Left kidney (tissue), 2 donors: ENCODE measurements around the gene ASAP2. TPM values are rescaled to one million over a fixed set of nuclear protein-coding genes. Genes with fewer than 3 reads are reported as not detected.

ENCODE experiments used
- DNase-seq: peaks from one replicate; pipeline ENCODE4 v3.0.0-alpha.2; 2013
- polyA plus RNA-seq: library from polyadenylated mRNA; unstranded; fragments of 120-200 nt; gene quantifications from one replicate; pipeline ENCODE4 v1.2.1, GENCODE V29; 2013; ENCODE audit not compliant: insufficient read length

Gene ASAP2
- polyA plus RNA-seq, 1 donor: 66.1 TPM

GRCh38 chr2:9345997-9346396 lies 139.4 kb downstream of the ASAP2 start:
- no peak for DNase-seq

GRCh38 chr2:9346885-9347284 lies 140.3 kb downstream of the ASAP2 start:
- DNase-seq: no peak

GRCh38 chr2:9347411-9347881 lies 140.8 kb downstream of the ASAP2 start:
- no peak for DNase-seq

GRCh38 chr2:9354318-9354717 lies 147.7 kb downstream of the ASAP2 start:
- DNase-seq: no peak

GRCh38 chr2:9355270-9355669 lies 148.7 kb downstream of the ASAP2 start:
- no peak for DNase-seq

- DNase-seq: no peak
Observed at GRCh38 chr2:9355716-9356115, 149.1 kb downstream of the ASAP2 start.

- no peak for DNase-seq
Observed at GRCh38 chr2:9356261-9356660, 149.6 kb downstream of the ASAP2 start.

GRCh38 chr2:9358846-9359245 lies 152.2 kb downstream of the ASAP2 start:
- no peak for DNase-seq

- DNase-seq: no peak
Observed at GRCh38 chr2:9359463-9359862, 152.9 kb downstream of the ASAP2 start.

GRCh38 chr2:9360110-9360509 lies 153.5 kb downstream of the ASAP2 start:
- DNase-seq: no peak

- no peak for DNase-seq
Observed at GRCh38 chr2:9360701-9361100, 154.1 kb downstream of the ASAP2 start.

GRCh38 chr2:9364373-9364772 lies 157.8 kb downstream of the ASAP2 start:
- DNase-seq: no peak

- no peak for DNase-seq
Observed at GRCh38 chr2:9364791-9365497, 158.3 kb downstream of the ASAP2 start.

- DNase-seq: no peak
Observed at GRCh38 chr2:9365498-9366019, 158.9 kb downstream of the ASAP2 start.

- no peak for DNase-seq
Observed at GRCh38 chr2:9366026-9366425, 159.4 kb downstream of the ASAP2 start.

GRCh38 chr2:9370746-9371145 lies 164.1 kb downstream of the ASAP2 start:
- DNase-seq: no peak

- peak; percentile 28 for DNase-seq
Observed at GRCh38 chr2:9373047-9373446, 166.4 kb downstream of the ASAP2 start.

- DNase-seq: no peak
Observed at GRCh38 chr2:9373476-9373875, 166.9 kb downstream of the ASAP2 start.

- DNase-seq: no peak
Observed at GRCh38 chr2:9374071-9374730, 167.6 kb downstream of the ASAP2 start.

GRCh38 chr2:9375857-9376428 lies 169.3 kb downstream of the ASAP2 start:
- DNase-seq: no peak

GRCh38 chr2:9377461-9378097 lies 171.0 kb downstream of the ASAP2 start:
- DNase-seq: no peak
